Stimulated activated CD4-positive, alpha-beta T cell treated with anti-CD3 and anti-CD28 coated beads, Interleukin-15, amount 100 ng/mL, for 48 hours (primary cell): ENCODE data around the gene ARID3B.
"Not testable (repeated sequence)": the region's sequence is repeated elsewhere in the genome, so short reads cannot be mapped to it uniquely, and the experiment has no call there.

Experiments
- DNase-seq, 2 donors: peaks; one replicate each; pipeline ENCODE4 v3.0.0-alpha.2; 2020; ENCODE audit warnings: low read depth in 2 of 2

Gene ARID3B

GRCh38 chr15:74568594-74568993, 27.6 kb downstream of the ARID3B start:
- no peak for DNase-seq

- DNase-seq = no peak
These were observed 28.7 kb downstream of the ARID3B start for GRCh38 chr15:74569731-74570070.

DNA sequence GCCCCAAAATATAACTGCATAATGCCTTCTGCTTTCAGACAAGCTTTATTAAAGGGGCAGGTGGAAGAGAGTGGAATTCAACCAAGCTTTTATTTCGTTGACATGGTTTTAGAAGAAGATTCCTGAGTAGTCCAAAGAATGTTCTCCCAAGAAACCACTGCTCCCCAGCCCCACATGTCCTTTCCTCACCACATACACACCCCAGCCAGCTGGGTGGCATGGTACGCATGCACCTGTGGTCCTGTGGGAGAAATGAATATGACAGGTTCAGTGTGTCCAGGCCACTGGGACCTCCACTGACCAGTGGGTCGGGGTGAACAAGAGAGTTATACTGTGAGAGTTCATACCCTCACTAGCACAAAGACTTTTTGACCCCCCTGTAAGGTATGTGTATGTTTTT, 30.2 kb downstream of the ARID3B start:
- DNase-seq = no peak

GRCh38 chr15:74573987-74574386, 33.0 kb downstream of the ARID3B start:
- no peak for DNase-seq

GRCh38 chr15:74578496-74578994, 37.5 kb downstream of the ARID3B start:
- no peak for DNase-seq

DNA sequence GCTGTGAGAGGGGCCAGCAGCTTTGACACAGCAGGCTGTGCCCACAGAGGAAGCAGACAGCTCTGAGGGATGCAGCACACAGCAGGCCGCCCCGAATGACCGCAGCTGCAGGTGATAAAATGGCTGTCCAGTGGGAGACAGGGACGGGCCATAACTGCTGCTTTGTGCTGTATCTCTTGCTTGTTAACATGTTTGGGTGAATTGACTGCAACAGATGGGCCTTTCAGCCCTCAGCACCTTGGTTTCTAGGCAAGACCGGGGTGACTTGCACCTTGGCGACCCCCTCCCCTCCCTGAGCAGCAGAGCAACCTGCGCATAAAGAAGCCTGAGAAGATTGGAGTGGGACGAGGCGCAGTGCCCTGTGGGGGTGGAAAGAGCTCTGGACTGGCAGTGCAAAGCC, 38.0 kb downstream of the ARID3B start:
- no peak for DNase-seq

GRCh38 chr15:74580538-74581350, 39.7 kb downstream of the ARID3B start:
- no peak for DNase-seq

DNA sequence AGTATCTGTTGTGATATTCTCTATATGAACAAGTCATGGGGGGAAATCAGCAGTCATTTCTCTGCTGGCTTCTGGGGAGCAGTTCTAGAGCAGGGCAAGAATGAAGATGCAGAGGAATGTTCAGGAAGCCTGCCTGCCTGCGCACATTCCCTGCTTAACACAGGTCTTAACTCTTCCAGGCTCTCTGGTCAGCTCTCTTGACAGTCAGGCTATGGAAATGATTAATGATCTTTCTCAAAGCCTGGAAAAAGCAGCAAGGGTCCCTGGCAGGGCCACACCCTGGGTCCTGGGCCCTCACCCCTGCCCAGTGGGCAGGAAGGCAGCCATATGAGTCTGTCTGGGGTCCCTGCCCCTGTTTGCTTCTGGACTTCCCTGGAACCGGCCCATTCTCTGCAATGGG, 43.2 kb downstream of the ARID3B start:
- no peak for DNase-seq

DNA sequence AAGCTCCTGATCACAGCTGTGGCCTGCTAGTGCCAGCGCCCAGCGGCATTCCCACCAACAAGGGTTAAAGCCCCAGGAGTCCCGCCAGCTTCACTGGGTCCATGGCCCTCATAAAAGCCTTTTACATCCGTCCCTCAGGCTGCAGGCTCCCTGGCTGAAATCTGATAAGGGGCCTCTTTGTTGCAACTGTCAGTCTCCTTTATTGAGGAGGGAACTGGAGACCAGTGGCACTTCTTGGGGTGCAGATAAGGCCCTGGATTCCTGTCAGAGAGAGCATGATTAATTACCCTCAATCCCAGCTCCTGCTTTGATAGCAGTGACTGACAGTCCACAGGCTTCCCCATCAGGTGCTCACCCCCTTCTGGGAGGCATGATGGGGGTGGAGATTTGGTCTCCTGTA, 43.8 kb downstream of the ARID3B start:
- no peak for DNase-seq

DNA sequence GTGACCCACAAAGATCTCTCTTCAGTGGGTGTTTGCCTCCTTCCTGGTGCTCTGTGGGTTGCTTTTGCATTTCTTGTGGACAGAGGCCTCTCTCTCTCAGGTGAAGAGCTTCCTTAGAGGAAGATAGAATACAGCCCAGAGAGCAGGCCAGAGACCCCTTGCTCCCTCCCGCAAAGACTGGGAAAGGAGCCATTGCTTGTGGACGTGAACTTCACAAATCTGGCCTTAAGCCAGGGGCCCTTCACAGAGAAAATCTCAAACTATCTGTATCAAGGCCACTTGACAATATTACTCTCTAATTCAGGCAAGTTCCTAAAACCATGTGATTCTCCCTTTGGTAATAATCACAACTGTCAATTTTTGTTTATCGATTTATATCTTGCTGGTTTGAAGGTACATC, 44.2 kb downstream of the ARID3B start:
- no peak for DNase-seq

DNA sequence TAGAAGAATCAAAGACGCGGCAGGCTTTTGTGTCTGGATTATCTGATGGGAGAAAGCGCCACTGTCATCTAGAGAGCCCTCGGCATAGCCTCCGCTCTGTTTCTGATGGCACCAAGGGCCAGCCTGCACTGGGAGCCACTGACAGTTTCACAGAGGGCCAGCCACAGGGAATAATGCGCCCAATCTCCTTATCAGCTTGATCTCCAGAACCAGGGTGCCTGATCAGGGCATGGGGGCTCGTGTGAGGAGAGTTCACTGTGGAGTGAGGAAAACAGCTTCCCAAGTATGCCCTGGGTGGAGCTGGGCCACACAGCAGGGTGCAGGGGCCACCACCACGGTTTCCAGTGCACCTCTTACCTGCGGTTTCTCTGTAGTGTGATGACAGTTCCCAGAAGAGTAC, 44.8 kb downstream of the ARID3B start:
- no peak for DNase-seq

DNA sequence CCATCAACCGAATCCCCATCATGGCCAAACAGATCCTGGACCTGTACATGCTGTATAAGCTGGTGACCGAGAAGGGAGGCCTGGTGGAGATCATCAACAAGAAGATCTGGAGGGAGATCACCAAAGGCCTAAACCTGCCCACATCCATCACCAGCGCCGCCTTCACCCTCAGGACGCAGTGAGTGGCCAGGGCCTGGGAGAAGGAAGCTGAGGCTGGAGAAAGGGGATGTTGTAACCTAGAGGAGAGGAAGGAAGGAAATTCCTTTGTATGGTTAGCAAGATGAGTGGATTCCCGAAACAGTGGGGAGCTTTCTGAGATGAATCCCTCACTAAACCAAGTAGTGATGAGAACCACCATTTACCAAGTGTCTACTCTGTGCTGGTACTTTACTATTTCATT, 48.8 kb downstream of the ARID3B start:
- no peak for DNase-seq

DNA sequence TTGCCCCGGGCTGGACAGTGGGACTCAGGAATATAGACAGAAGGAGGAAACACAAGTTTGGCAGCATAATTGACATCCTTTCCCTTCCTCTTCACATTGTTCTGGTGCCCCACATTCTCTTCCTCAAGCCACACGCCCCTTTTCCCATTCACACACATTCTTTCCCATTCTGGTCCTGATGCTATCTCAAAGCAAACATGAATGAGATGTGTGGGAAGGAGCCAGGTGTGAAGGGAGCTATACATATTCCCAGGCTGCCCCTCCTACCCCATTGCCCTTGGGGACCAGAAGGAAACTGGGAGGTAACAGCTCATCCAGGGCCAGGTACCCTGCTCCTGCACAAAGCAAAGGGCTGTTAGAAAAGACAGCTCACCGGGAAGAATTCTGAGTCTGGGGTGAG, 51.2 kb downstream of the ARID3B start:
- no peak for DNase-seq

- DNase-seq = no peak
These were observed 52.1 kb downstream of the ARID3B start for GRCh38 chr15:74593122-74593521.

GRCh38 chr15:74594455-74594854, 53.4 kb downstream of the ARID3B start:
- DNase-seq = no peak

GRCh38 chr15:74595271-74595670, 54.3 kb downstream of the ARID3B start:
- DNase-seq = no peak

DNA sequence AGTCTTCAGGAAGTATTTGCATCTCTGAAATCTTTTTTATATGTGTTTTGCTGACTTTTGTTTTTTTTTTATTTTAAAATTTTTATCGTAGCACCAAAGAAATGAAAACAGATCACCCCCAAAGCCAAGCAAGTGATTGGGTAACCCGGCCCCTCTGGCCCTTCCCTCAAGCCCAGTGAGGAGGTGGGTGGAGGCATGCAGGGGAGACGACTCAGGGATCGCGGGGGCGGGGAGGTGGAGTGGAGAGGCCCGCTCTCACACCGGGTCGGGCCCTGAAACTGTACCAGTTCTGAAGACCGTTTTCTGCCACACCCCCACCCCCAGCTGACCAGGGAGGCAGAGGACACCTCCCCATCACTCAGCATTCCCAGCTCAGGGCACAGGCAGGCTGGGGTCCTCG, 55.7 kb downstream of the ARID3B start:
- DNase-seq = not testable (repeated sequence)

- not testable (repeated sequence) for DNase-seq
These were observed 56.2 kb downstream of the ARID3B start for GRCh38 chr15:74597146-74597705.

DNA sequence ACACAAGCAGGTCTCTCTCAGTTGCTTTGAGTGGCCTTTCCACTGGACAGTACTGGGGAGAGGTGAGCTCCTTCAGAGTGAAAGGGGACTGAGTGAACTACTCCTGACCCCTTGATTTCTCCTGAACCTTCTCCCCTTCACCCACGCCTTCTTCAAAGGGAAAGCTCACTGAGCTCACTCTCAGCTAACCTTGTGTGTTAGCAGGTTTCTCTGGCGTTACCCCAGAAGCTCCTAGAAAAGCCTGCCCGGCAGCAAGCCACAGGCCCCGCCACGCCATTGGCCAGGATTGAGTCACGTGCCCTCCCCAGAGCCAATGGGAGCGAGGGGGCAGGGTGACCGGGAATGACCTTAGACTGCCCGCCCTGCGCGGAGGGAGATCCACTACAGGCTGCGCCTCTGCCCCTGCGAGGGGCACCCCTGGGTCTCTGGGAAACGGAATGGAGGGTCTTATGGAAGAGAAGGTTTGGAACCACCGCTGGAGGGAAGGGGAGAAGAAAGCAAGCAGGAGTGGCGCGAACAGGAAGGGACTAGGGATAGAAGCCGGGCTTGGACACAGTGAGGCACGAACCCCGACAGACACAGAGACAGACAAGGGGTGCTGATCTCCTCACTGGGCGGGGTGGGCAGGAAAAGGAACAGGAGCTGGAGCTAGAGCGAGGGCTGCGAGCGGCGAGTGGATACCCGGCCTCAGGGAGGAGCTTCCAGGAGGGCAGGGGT, 57.3 kb downstream of the ARID3B start:
- DNase-seq = peak; percentile 78 to 88

DNA sequence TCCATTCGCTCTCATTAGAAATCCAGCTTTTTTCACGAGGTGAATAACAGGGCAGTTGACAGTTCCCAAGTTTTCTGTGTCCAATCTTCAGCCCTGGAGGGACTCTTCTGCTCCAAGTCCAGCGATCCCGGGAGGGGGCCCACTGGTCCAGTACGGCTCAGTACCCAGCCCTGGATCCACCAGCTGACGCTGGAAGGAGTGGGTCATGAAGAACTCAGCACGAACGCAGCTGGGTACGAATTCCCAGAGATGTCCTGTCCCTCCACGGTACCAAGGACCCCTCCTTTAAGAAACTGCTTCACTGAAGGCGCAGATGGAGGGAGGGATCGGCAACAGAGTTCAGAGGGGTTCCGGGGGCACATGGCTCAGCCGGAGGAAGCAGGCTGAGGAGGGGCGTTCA, 58.1 kb downstream of the ARID3B start:
- no peak for DNase-seq

DNA sequence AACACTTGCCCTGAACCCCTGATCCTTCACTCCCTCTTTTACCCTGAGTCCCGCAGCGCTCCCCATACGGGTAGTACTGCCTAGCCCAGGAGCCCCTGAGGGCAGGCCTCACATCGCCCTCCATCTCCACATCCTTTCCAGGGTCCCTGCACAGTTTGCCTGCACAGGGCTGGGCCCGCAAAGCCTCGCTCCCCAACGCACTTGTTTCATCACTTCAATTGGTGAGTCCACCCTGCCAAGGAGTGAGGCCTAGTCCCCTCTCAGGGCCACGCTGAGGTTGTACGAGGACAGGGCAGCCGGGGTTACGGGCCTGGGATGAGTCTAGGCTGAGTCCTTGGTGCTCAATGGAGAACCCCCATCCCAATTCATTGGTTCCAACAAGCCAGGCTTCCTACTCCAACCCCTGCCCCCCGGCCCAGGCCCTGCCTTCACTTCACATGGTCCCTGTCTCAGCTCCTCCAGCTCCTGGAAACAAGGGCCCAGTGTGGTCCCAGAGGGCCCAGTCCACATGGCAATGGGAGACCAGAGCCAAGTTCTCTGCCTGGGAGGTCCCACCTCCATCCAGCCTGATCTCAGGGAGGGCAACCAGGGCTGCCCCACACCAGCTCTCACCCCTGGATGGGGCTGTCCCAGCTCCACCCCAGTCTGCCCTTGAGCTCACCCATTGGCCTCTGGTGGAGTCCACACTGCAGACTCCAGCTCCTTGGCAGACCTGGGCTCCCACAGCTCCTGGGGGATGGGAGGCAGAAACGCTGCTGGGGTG, 62.2 kb downstream of the ARID3B start:
- DNase-seq = no peak
